SU-DHL-6 (cell line): ENCODE measurements around the gene GIGYF1.

Experiments
- H2AFZ ChIP-seq: fragments of 200-600 bp; sonication (generic); 2 replicates; pipeline ENCODE4 v1.6.1; 2014; ENCODE audit warnings: low read depth, mild to moderate bottlenecking, moderate library complexity, mixed read lengths, antibody characterized with exemption, low read length; ENCODE audit not compliant: severe bottlenecking
- H3F3A ChIP-seq: fragments of 200-600 bp; shearing (Covaris generic); 2 replicates; pipeline ENCODE4 v1.6.0; 2016; ENCODE audit warnings: antibody characterized with exemption, mild to moderate bottlenecking; ENCODE audit not compliant: insufficient read depth
- H3K27ac ChIP-seq: fragments of 200-600 bp; sonication (generic); 2 replicates; pipeline ENCODE4 v1.5.1; 2016; ENCODE audit warnings: low read depth, mild to moderate bottlenecking, low read length, moderate library complexity, mixed read lengths
- H3K27me3 ChIP-seq: fragments of 200-600 bp; sonication (generic), shearing (Covaris generic); 2 replicates; pipeline ENCODE4 v1.6.0; 2014; ENCODE audit warnings: mild to moderate bottlenecking, low read length
- H3K36me3 ChIP-seq: fragments of 200-600 bp; sonication (generic); 2 replicates; pipeline ENCODE4 v1.6.1; 2014; ENCODE audit warnings: mild to moderate bottlenecking, low read length, mixed read lengths
- H3K4me2 ChIP-seq: fragments of 300-600, 200-600 bp; shearing (Covaris generic), sonication (generic); 2 replicates; pipeline ENCODE4 v1.6.0; 2014; ENCODE audit warnings: low read length, low read depth, mild to moderate bottlenecking; ENCODE audit not compliant: poor library complexity, severe bottlenecking
- H3K4me3 ChIP-seq: fragments of 200-600 bp; sonication (generic); 2 replicates; pipeline ENCODE4 v1.5.1; 2014; ENCODE audit warnings: antibody characterized with exemption, low read length, mild to moderate bottlenecking, mixed read lengths; ENCODE audit not compliant: insufficient read depth, poor library complexity, severe bottlenecking
- H3K79me2 ChIP-seq: fragments of 200-600 bp; sonication (generic); 2 replicates; pipeline ENCODE4 v1.6.1; 2014; ENCODE audit warnings: mild to moderate bottlenecking, low read length, moderate library complexity; ENCODE audit not compliant: insufficient read depth
- H3K9ac ChIP-seq: fragments of 200-600 bp; sonication (generic); 2 replicates; pipeline ENCODE4 v1.7.0; 2014; ENCODE audit warnings: mild to moderate bottlenecking, low read length
- H3K9me2 ChIP-seq: fragments of 200-600 bp; sonication (generic); replicated peaks from 2 replicates; pipeline ENCODE4 v1.6.1; 2014; ENCODE audit warnings: low read length; ENCODE audit not compliant: insufficient read depth
- H3K9me3 ChIP-seq: fragments of 200-600 bp; sonication (generic); 2 replicates; pipeline ENCODE4 v1.6.1; 2014; ENCODE audit warnings: low read length, mixed read lengths; ENCODE audit not compliant: insufficient read depth
- H4K20me1 ChIP-seq: fragments of 200-600 bp; sonication (generic); 2 replicates; pipeline ENCODE4 v1.6.1; 2014; ENCODE audit warnings: low read depth, mild to moderate bottlenecking, antibody characterized with exemption, low read length, moderate library complexity, mixed read lengths
- EZH2phosphoT487 ChIP-seq: fragments of 200-600 bp; sonication (generic), shearing (Covaris generic); conservative IDR thresholded peaks from 2 replicates; pipeline ENCODE4 v1.6.1; 2018; ENCODE audit warnings: mild to moderate bottlenecking, antibody characterized with exemption, low read length, moderate library complexity, mixed read lengths
- TF ChIP-seq, protein P1 (sequence below): fragments of 200-600 bp; sonication (generic); IDR thresholded peaks from one replicate; pipeline ENCODE4 v1.5.1; 2017; ENCODE audit warnings: antibody characterized with exemption, mild to moderate bottlenecking, low read length, moderate library complexity; ENCODE audit not compliant: insufficient read depth, poor library complexity, severe bottlenecking

The GIGYF1 gene

DNA sequence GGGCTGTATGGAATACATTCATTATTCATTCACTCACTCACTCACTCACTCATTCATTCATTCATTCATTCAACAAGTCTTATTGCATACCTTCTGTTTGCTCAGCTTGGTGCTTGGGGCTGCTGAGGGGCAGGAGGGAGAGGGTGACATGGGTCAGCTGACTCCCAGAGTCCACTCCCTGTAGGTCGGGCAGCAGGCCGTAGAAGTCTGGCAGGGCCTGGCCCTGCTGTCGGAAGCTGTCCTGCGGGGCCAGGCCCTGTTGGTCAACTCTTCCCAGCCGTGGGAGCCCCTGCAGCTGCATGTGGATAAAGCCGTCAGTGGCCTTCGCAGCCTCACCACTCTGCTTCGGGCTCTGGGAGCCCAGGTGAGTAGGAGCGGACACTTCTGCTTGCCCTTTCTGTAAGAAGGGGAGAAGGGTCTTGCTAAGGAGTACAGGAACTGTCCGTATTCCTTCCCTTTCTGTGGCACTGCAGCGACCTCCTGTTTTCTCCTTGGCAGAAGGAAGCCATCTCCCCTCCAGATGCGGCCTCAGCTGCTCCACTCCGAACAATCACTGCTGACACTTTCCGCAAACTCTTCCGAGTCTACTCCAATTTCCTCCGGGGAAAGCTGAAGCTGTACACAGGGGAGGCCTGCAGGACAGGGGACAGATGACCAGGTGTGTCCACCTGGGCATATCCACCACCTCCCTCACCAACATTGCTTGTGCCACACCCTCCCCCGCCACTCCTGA lies 28.6 kb upstream of the GIGYF1 start:
- Histone ChIP-seq H3F3A (no peaks in the 10 kb centered on the region), H3K79me2 (no peaks in the 10 kb centered on the region), H2AFZ (no peak overlapping the region), H3K4me2 (no peak overlapping the region), H3K36me3 (no peaks in the 10 kb centered on the region), H4K20me1 (no peaks in the 10 kb centered on the region), H3K9me3 (no peaks in the 10 kb centered on the region), H3K4me3 (no peak overlapping the region), H3K9ac (no peak overlapping the region), H3K9me2 (no peaks in the 10 kb centered on the region), H3K27me3 (no peaks in the 10 kb centered on the region), H3K27ac (no peak overlapping the region)
- TF ChIP-seq, protein P1, sequence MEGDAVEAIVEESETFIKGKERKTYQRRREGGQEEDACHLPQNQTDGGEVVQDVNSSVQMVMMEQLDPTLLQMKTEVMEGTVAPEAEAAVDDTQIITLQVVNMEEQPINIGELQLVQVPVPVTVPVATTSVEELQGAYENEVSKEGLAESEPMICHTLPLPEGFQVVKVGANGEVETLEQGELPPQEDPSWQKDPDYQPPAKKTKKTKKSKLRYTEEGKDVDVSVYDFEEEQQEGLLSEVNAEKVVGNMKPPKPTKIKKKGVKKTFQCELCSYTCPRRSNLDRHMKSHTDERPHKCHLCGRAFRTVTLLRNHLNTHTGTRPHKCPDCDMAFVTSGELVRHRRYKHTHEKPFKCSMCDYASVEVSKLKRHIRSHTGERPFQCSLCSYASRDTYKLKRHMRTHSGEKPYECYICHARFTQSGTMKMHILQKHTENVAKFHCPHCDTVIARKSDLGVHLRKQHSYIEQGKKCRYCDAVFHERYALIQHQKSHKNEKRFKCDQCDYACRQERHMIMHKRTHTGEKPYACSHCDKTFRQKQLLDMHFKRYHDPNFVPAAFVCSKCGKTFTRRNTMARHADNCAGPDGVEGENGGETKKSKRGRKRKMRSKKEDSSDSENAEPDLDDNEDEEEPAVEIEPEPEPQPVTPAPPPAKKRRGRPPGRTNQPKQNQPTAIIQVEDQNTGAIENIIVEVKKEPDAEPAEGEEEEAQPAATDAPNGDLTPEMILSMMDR: no peak
- no peak for TF ChIP-seq EZH2phosphoT487

DNA sequence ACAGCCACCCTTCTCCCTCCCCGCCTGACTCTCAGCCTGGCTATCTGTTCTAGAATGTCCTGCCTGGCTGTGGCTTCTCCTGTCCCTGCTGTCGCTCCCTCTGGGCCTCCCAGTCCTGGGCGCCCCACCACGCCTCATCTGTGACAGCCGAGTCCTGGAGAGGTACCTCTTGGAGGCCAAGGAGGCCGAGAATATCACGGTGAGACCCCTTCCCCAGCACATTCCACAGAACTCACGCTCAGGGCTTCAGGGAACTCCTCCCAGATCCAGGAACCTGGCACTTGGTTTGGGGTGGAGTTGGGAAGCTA lies 27.4 kb upstream of the GIGYF1 start:
- no peak overlapping the region for H3K9ac ChIP-seq
- H3K4me2 ChIP-seq: no peak overlapping the region
- no peaks in the 10 kb centered on the region for H3K27me3 ChIP-seq
- H3K4me3 ChIP-seq: no peak overlapping the region
- no peak overlapping the region for H2AFZ ChIP-seq
- H3K9me2 ChIP-seq: no peaks in the 10 kb centered on the region
- no peaks in the 10 kb centered on the region for H3K9me3 ChIP-seq
- no peaks in the 10 kb centered on the region for H3K36me3 ChIP-seq
- H3K27ac ChIP-seq: no peak overlapping the region
- no peaks in the 10 kb centered on the region for H3F3A ChIP-seq
- TF ChIP-seq, protein P1: no peak
- TF ChIP-seq EZH2phosphoT487: no peak
- H4K20me1 ChIP-seq: no peaks in the 10 kb centered on the region
- no peaks in the 10 kb centered on the region for H3K79me2 ChIP-seq

DNA sequence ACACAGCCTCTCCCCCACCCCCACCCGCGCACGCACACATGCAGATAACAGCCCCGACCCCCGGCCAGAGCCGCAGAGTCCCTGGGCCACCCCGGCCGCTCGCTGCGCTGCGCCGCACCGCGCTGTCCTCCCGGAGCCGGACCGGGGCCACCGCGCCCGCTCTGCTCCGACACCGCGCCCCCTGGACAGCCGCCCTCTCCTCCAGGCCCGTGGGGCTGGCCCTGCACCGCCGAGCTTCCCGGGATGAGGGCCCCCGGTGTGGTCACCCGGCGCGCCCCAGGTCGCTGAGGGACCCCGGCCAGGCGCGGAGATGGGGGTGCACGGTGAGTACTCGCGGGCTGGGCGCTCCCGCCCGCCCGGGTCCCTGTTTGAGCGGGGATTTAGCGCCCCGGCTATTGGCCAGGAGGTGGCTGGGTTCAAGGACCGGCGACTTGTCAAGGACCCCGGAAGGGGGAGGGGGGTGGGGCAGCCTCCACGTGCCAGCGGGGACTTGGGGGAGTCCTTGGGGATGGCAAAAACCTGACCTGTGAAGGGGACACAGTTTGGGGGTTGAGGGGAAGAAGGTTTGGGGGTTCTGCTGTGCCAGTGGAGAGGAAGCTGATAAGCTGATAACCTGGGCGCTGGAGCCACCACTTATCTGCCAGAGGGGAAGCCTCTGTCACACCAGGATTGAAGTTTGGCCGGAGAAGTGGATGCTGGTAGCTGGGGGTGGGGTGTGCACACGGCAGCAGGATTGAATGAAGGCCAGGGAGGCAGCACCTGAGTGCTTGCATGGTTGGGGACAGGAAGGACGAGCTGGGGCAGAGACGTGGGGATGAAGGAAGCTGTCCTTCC lies 26.8 kb upstream of the GIGYF1 start:
- no peak overlapping the region for H3K4me2 ChIP-seq
- no peak overlapping the region for H3K4me3 ChIP-seq
- H3F3A ChIP-seq: no peaks in the 10 kb centered on the region
- H3K27ac ChIP-seq: no peak overlapping the region
- H3K27me3 ChIP-seq: no peaks in the 10 kb centered on the region
- H3K9ac ChIP-seq: no peak overlapping the region
- H3K36me3 ChIP-seq: no peaks in the 10 kb centered on the region
- H3K9me3 ChIP-seq: no peaks in the 10 kb centered on the region
- H3K79me2 ChIP-seq: no peaks in the 10 kb centered on the region
- no peaks in the 10 kb centered on the region for H3K9me2 ChIP-seq
- TF ChIP-seq, protein P1: no peak
- TF ChIP-seq EZH2phosphoT487: no peak
- no peak overlapping the region for H2AFZ ChIP-seq
- H4K20me1 ChIP-seq: no peaks in the 10 kb centered on the region
